GM12875 (cell line): ENCODE data around the gene CDKN3.
"Not testable (repeated sequence)": the region's sequence is repeated elsewhere in the genome, so short reads cannot be mapped to it uniquely, and the experiment has no call there.

Experiments
- H3K4me3 ChIP-seq: one replicate; pipeline ENCODE4 v1.5.1; 2011; ENCODE audit warnings: low read depth, low read length, control low read depth
- TF ChIP-seq, protein P1 (sequence below): IDR thresholded peaks from 2 replicates; pipeline ENCODE4 v1.5.1; 2011; ENCODE audit warnings: low read depth, mild to moderate bottlenecking, control low read depth, inconsistent platforms, low read length, moderate library complexity, borderline replicate concordance; ENCODE audit not compliant: insufficient read depth

Gene CDKN3

DNA sequence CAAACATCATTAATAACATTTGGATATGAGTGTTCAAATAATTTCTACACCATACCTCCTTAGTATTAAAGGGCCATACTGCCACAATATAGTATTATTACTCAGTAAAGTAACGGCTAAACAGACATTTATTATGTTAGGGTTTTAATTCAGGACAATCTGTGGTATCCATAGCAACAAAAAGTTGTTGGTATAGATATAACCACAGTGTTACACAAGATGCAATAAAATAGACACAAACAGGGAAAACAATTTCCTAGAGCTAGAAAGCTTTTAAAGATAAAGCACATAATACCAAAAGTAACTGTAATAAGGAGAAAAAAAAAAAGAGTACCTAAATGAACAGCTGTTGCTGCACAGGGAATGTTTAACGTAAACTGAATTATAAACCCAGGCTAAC, 28.3 kb downstream of the CDKN3 start:
- no peak overlapping the region for H3K4me3 ChIP-seq

DNA sequence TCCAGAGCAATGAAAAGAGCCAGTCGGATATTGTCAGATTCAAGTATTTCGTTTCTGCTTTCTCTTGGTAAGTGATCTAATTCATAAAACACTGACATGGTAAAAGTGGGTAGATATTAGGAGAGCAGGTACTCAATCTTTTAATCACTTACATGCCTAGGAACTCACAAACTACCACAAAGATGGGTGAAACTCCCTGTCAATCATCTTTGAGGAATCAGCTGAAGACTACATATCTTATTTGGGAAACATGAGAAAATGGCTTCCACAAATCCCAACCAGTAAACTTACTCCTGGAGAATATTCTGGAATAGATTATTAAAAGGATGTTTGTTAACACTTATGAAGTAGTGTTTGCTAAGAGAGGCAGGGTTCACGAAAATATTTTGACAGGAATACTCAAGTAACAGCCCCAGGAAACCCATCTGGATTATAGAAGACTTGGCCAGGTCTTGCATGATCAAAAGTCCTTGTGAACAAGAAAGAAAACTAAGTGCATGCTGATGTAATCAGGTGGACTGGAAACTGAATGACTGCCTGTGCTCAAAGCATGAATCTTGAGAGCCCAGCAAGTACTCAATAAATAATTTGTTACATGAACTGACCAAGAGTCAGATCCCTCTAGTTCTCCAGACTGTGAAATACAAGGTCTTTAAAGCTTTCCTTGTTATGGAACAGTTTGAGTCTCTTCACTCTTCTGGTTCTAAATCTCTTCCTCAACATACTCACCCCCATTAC, 28.9 kb downstream of the CDKN3 start:
- TF ChIP-seq, protein P1, sequence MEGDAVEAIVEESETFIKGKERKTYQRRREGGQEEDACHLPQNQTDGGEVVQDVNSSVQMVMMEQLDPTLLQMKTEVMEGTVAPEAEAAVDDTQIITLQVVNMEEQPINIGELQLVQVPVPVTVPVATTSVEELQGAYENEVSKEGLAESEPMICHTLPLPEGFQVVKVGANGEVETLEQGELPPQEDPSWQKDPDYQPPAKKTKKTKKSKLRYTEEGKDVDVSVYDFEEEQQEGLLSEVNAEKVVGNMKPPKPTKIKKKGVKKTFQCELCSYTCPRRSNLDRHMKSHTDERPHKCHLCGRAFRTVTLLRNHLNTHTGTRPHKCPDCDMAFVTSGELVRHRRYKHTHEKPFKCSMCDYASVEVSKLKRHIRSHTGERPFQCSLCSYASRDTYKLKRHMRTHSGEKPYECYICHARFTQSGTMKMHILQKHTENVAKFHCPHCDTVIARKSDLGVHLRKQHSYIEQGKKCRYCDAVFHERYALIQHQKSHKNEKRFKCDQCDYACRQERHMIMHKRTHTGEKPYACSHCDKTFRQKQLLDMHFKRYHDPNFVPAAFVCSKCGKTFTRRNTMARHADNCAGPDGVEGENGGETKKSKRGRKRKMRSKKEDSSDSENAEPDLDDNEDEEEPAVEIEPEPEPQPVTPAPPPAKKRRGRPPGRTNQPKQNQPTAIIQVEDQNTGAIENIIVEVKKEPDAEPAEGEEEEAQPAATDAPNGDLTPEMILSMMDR: no peak
- H3K4me3 ChIP-seq: no peak overlapping the region

More for the DNA sequence above, 28.3 kb downstream of the CDKN3 start:
- TF ChIP-seq, protein P1: no peak

DNA sequence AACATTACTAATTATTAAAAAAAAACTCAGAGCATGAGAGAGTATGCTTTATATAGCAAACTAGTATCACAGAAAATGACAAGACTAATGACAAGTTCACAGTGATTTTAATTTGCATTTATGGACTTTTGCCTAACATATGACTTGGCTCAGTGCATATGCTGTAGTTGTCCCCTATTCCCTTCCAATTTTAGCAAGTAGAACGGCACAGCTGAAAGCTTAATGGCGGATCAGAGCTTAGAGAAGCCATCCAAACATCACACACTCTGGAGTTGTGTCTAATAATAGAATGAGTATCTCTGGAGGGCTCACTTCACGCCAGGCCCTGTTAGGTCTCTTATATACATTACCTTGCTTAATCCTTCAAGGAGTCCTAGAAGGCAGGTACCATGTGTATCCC, 31.1 kb downstream of the CDKN3 start:
- TF ChIP-seq, protein P1: no peak
- H3K4me3 ChIP-seq: no peak overlapping the region

DNA sequence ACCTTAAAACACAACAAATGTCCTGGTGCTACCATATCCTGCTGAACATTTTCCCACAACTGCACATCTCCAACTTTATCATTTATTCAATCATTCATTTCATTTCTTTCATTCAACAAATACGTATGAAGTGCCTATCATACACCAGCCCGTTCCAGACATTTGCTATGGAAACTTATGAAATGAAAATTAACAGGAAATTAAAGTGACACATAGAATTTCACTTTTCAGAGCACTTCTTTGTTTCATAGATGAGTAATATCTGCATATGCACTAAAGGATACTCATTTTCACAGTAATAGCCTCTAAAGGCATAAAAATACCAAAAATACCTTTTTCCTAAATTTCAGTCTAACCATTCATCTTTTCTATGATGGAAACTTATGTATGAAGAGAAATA, 31.7 kb downstream of the CDKN3 start:
- TF ChIP-seq, protein P1: no peak
- no peak overlapping the region for H3K4me3 ChIP-seq

DNA sequence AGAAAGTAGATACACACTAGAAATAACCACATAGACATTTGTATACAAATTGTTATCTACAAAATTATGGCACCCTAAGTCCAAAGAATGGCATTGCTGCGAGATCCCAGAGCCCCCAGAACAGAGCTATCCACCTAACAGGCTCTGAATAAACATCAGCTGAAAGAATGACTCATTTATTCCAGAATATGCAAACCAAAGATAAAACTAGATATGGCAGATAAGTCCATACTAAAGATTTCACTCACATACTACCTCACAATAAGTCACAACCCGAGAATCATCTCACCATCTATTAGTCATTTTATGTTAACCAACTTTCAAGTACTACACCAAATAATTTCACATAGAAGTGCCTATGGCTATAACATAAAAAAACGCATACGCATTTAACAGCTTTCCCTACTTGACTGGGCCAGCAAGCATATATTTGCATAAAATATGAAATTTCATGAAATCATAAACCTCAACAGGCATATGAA, 38.7 kb downstream of the CDKN3 start:
- no peak overlapping the region for H3K4me3 ChIP-seq
- TF ChIP-seq, protein P1: no peak

DNA sequence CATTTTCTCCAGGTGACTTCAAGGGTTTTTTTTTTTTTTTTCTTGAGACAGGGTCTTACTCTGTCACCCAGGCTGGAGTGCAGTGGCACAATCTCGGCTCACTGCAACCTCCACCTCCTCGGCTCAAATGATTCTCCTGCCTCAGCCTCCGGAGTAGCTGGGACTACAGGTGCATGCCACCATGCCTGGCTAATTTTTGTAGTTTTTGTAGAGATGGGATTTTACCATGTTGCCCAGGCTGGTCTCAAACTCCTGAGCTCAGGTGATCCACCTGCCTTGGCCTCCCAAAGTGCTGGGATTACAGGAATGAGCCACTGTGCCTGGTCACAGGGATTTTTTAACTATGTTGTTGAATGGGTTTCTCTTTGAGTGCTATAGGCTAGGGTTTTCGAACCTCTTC, 41.1 kb downstream of the CDKN3 start:
- H3K4me3 ChIP-seq: not testable (repeated sequence)

DNA sequence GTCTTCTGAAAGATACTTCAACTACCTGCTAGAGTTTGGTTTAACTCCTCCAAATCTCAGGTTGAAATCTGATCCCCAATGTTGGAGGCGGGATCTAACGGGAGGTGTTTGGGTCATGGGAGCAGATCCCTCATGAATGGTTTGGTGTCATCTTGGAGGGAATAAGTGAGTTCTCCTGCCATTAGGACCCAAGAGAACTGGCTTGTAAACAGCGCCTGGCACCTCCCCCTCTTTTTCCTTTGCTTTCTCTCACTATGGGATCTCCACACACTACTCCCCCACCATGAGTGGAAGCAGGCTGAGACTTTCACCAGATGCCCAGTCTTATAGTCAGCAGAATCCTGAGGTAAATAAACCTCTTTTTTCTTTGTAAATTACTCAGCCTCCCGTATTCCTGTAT, 41.9 kb downstream of the CDKN3 start:
- no peak overlapping the region for H3K4me3 ChIP-seq
- TF ChIP-seq, protein P1: no peak
